Activated T-helper 1 cell treated with anti-CD3 and anti-CD28 coated beads, Interleukin-2, amount 50 U/mL, for 16 hours (primary cell): ENCODE measurements around the gene SDK1.

Experiments used
- DNase-seq, 2 donors: peaks; one replicate each; pipeline ENCODE4 v3.0.0-alpha.2; 2020; ENCODE audit warnings: low read depth in 1 of 2, low spot score in 1 of 2

Gene SDK1

GRCh38 chr7:4168541-4168940 is 867.5 kb downstream of the SDK1 start:
- DNase-seq = no peak

- no peak for DNase-seq
These were observed 868.4 kb downstream of the SDK1 start for GRCh38 chr7:4169455-4169854.

- no peak for DNase-seq
These were observed 870.1 kb downstream of the SDK1 start for GRCh38 chr7:4170997-4171786.

- DNase-seq = no peak
These were observed 871.8 kb downstream of the SDK1 start for GRCh38 chr7:4172883-4173282.

- DNase-seq = no peak
These were observed 872.6 kb downstream of the SDK1 start for GRCh38 chr7:4173615-4174014.

GRCh38 chr7:4174016-4174415 is 873.0 kb downstream of the SDK1 start:
- DNase-seq = no peak

GRCh38 chr7:4174451-4174850 is 873.4 kb downstream of the SDK1 start:
- no peak for DNase-seq

- no peak for DNase-seq
These were observed 873.8 kb downstream of the SDK1 start for GRCh38 chr7:4174884-4175283.

GRCh38 chr7:4175346-4175973 is 874.4 kb downstream of the SDK1 start:
- no peak for DNase-seq

- no peak for DNase-seq
These were observed 875.9 kb downstream of the SDK1 start for GRCh38 chr7:4177001-4177400.

GRCh38 chr7:4178416-4178815 is 877.4 kb downstream of the SDK1 start:
- no peak for DNase-seq

GRCh38 chr7:4178916-4179687 is 878.0 kb downstream of the SDK1 start:
- no peak for DNase-seq

- DNase-seq = no peak
These were observed 878.8 kb downstream of the SDK1 start for GRCh38 chr7:4179688-4180380.

GRCh38 chr7:4181446-4181845 is 880.4 kb downstream of the SDK1 start:
- no peak for DNase-seq

- no peak for DNase-seq
These were observed 881.7 kb downstream of the SDK1 start for GRCh38 chr7:4182605-4183300.

GRCh38 chr7:4184653-4185052 is 883.6 kb downstream of the SDK1 start:
- no peak for DNase-seq

- no peak for DNase-seq
These were observed 884.1 kb downstream of the SDK1 start for GRCh38 chr7:4185136-4185535.

- DNase-seq = no peak
These were observed 884.9 kb downstream of the SDK1 start for GRCh38 chr7:4185721-4186512.

- no peak for DNase-seq
These were observed 885.4 kb downstream of the SDK1 start for GRCh38 chr7:4186513-4186780.

- DNase-seq = no peak
These were observed 887.6 kb downstream of the SDK1 start for GRCh38 chr7:4188651-4189050.
